GM23338 (cell line): Measurements from ENCODE around the gene CXXC5. TPM values are rescaled to one million over a fixed set of nuclear protein-coding genes. Genes with fewer than 3 reads are reported as not detected.

ENCODE experiments used
- ATAC-seq: fragments of 200-7000 bp; cut with Tn5 transposase; 3 replicates; pipeline ENCODE4 v1.9.1; 2020
- DNase-seq: peaks from one replicate; pipeline ENCODE4 v3.0.0-alpha.2; 2015; ENCODE audit warnings: low spot score
- H2AFZ ChIP-seq: fragments of 200-600 bp; sonication (generic); 2 replicates; pipeline ENCODE4 v1.8.0; 2016; ENCODE audit warnings: antibody characterized with exemption, mild to moderate bottlenecking, moderate library complexity
- H3F3A ChIP-seq: fragments of 200-600 bp; sonication (generic); replicated peaks from 2 replicates; pipeline ENCODE4 v1.8.0; 2017; ENCODE audit warnings: antibody characterized with exemption, mixed run types, low read depth
- H3K27ac ChIP-seq: fragments of 200-600 bp; sonication (generic); 2 replicates; pipeline ENCODE4 v1.6.1; 2016; ENCODE audit warnings: low read depth
- H3K27me3 ChIP-seq: fragments of 200-600 bp; sonication (generic); 2 replicates; pipeline ENCODE4 v1.8.0; 2016; ENCODE audit warnings: mild to moderate bottlenecking, mixed run types, moderate library complexity; ENCODE audit not compliant: insufficient read depth
- H3K36me3 ChIP-seq: fragments of 200-600 bp; sonication (generic); 2 replicates; pipeline ENCODE4 v1.8.0; 2016; ENCODE audit warnings: mild to moderate bottlenecking; ENCODE audit not compliant: insufficient read depth
- H3K4me1 ChIP-seq: fragments of 200-600 bp; sonication (generic); 2 replicates; pipeline ENCODE4 v1.8.0; 2016; ENCODE audit warnings: mild to moderate bottlenecking, moderate library complexity; ENCODE audit not compliant: insufficient read depth
- H3K4me2 ChIP-seq: fragments of 200-600 bp; sonication (generic); 2 replicates; pipeline ENCODE4 v1.7.1; 2017; ENCODE audit warnings: mixed run types
- H3K4me3 ChIP-seq: fragments of 200-600 bp; sonication (generic); 2 replicates; pipeline ENCODE4 v1.6.1; 2016; ENCODE audit warnings: mixed run types
- H3K79me2 ChIP-seq: fragments of 200-600 bp; sonication (generic); replicated peaks from 2 replicates; pipeline ENCODE4 v1.8.0; 2017; ENCODE audit warnings: mild to moderate bottlenecking; ENCODE audit not compliant: insufficient read depth
- H3K9me2 ChIP-seq: fragments of 200-600 bp; sonication (generic); 2 replicates; pipeline ENCODE4 v1.8.0; 2017; ENCODE audit not compliant: insufficient read depth
- H4K20me1 ChIP-seq: fragments of 200-600 bp; sonication (generic); replicated peaks from 2 replicates; pipeline ENCODE4 v1.8.0; 2017; ENCODE audit warnings: mild to moderate bottlenecking; ENCODE audit not compliant: insufficient read depth
- H3K27ac Mint-ChIP-seq: 2 replicates; pipeline ENCODE4 v1.8.0; 2020; ENCODE audit warnings: inconsistent platforms, mild to moderate bottlenecking, moderate library complexity, mixed read lengths
- H3K27me3 Mint-ChIP-seq: 3 replicates; pipeline ENCODE4 v1.8.0; 2022; ENCODE audit warnings: low read depth, mild to moderate bottlenecking, moderate library complexity, mixed read lengths, inconsistent platforms; ENCODE audit not compliant: insufficient read depth, poor library complexity
- H3K36me3 Mint-ChIP-seq: 3 replicates; pipeline ENCODE4 v1.8.0; 2021; ENCODE audit warnings: low read depth, mild to moderate bottlenecking, inconsistent platforms, moderate library complexity, mixed read lengths
- H3K4me1 Mint-ChIP-seq: 3 replicates; pipeline ENCODE4 v1.8.0; 2020; ENCODE audit warnings: mild to moderate bottlenecking, inconsistent platforms, mixed read lengths
- H3K4me3 Mint-ChIP-seq: 3 replicates; pipeline ENCODE4 v1.8.0; 2021; ENCODE audit warnings: moderate library complexity, mild to moderate bottlenecking, inconsistent platforms, mixed read lengths
- H3K9me3 Mint-ChIP-seq: 3 replicates; pipeline ENCODE4 v1.8.0; 2020; ENCODE audit warnings: moderate library complexity, mild to moderate bottlenecking, inconsistent platforms, mixed read lengths
- CREB1 ChIP-seq: fragments of 250-450 bp; sonication (Bioruptor Pico); IDR thresholded peaks from 2 replicates; pipeline ENCODE4 v1.5.0; 2020; ENCODE audit warnings: low read depth, mild to moderate bottlenecking, moderate library complexity
- CTCF ChIP-seq, 2 experiments: fragments of 200-600 bp in 1 of 2; sonication (generic) in 1 of 2; conservative IDR thresholded peaks; 2 replicates each; pipeline versions ENCODE4 v1.5.1 to v1.6.1; 2016 to 2017; ENCODE audit warnings: antibody characterized with exemption in 2 of 2, low read depth in 2 of 2, mild to moderate bottlenecking in 2 of 2, moderate library complexity in 1 of 2
- ETS1 ChIP-seq: IDR thresholded peaks from 2 replicates; pipeline ENCODE4 v1.6.1; 2016; ENCODE audit warnings: antibody characterized with exemption
- EZH2 ChIP-seq: fragments of 200-600 bp; sonication (generic); IDR thresholded peaks from one replicate; pipeline ENCODE4 v1.8.0; 2017; ENCODE audit warnings: antibody characterized with exemption, mild to moderate bottlenecking, low read depth; ENCODE audit not compliant: unreplicated experiment
- EZH2phosphoT487 ChIP-seq: fragments of 200-600 bp; sonication (generic); IDR thresholded peaks from one replicate; pipeline ENCODE4 v1.8.1; 2018; ENCODE audit warnings: antibody characterized with exemption; ENCODE audit not compliant: unreplicated experiment
- JUNB ChIP-seq: IDR thresholded peaks from one replicate; pipeline ENCODE4 v1.6.1; 2016; ENCODE audit warnings: antibody characterized with exemption; ENCODE audit not compliant: unreplicated experiment
- NANOG ChIP-seq: IDR thresholded peaks from 2 replicates; pipeline ENCODE4 v1.6.1; 2016; ENCODE audit warnings: antibody characterized with exemption, borderline replicate concordance
- POLR2AphosphoS5 ChIP-seq: IDR thresholded peaks from 2 replicates; pipeline ENCODE4 v1.6.1; 2016; ENCODE audit warnings: antibody characterized with exemption, low read depth
- REST ChIP-seq: IDR thresholded peaks from one replicate; pipeline ENCODE4 v1.6.1; 2018; ENCODE audit warnings: antibody characterized with exemption; ENCODE audit not compliant: unreplicated experiment
- STAT1 ChIP-seq: IDR thresholded peaks from one replicate; pipeline ENCODE4 v1.6.1; 2016; ENCODE audit warnings: antibody characterized with exemption; ENCODE audit not compliant: unreplicated experiment
- ZNF114 ChIP-seq: fragments of 250-450 bp; sonication (Bioruptor Pico); IDR thresholded peaks from 2 replicates; pipeline ENCODE4 v1.5.0; 2020; ENCODE audit warnings: mild to moderate bottlenecking, moderate library complexity
- ZNF331 ChIP-seq: fragments of 250-450 bp; sonication (Bioruptor Pico); IDR thresholded peaks from 2 replicates; pipeline ENCODE4 v1.5.0; 2020; ENCODE audit warnings: low read depth, mild to moderate bottlenecking, moderate library complexity
- ZNF462 ChIP-seq: fragments of 250-450 bp; sonication (Bioruptor Pico); IDR thresholded peaks from 2 replicates; pipeline ENCODE4 v1.5.0; 2020; ENCODE audit warnings: mild to moderate bottlenecking, moderate library complexity
- polyA plus RNA-seq: library from polyadenylated mRNA; unstranded; fragments of >200 nt; fragmentation: Nextera tagmentation; extraction: Ambion mirVana; gene quantifications from 2 replicates; pipeline ENCODE4 v1.2.1, GENCODE V29; 2016
- total RNA-seq: library from RNA; depleted of rRNA; stranded (reverse); fragments of >200 nt; shearing (Covaris generic); gene quantifications from 2 replicates; pipeline ENCODE4 v1.2.3, GENCODE V29; 2014

Gene CXXC5
- total and polyA plus RNA-seq, 2 experiments from 2014 or later = 63.3 to 111 TPM

- Histone ChIP-seq H3K4me2 (peak overlapping the region; percentile 57), H3K4me1 (peaks cover 78% of the 10 kb centered on the region), H3K27ac (0 out of 2 replicates have a peak overlapping the region, but pooled peaks have one; percentile 59), H3K27me3 (peaks cover 25% of the 10 kb centered on the region), H3K9me2 (no peaks in the 10 kb centered on the region), H2AFZ (no peak overlapping the region), H3K36me3 (no peaks in the 10 kb centered on the region), H4K20me1 (0 out of 2 replicates have a peak, but pooled peaks cover 3% of the 10 kb centered on the region), H3K79me2 (no peaks in the 10 kb centered on the region; the same call in 1 of the 2 replicates), H3K4me3 (peak overlapping the region; percentile 26; the same call in 1 of the 2 replicates), H3F3A (peaks cover 39% of the 10 kb centered on the region)
- H3K9me3 Mint-ChIP-seq = no peaks in the 10 kb centered on the region
- peaks cover 52% of the 10 kb centered on the region for H3K27me3 Mint-ChIP-seq
- H3K36me3 Mint-ChIP-seq = peaks cover 4% of the 10 kb centered on the region; the same call in 2 of the 3 replicates
- TF ChIP-seq EZH2 (no peak), REST (no peak), STAT1 (no peak), EZH2phosphoT487 (no peak), NANOG (no peak), CREB1 (CRISPR knock-in tag) (no peak), POLR2AphosphoS5 (no peak), CTCF (conservative IDR thresholded peaks at IDR 0.05; ENCODE audit: low read depth in 2 of 2) (no peak), ZNF114 (CRISPR knock-in tag) (no peak), ETS1 (no peak), ZNF462 (CRISPR knock-in tag) (no peak), ZNF331 (CRISPR knock-in tag) (no peak), JUNB (no peak)
- no peak overlapping the region for H3K27ac Mint-ChIP-seq
- ATAC-seq (peak; percentile 2; the same call in 2 of the 3 replicates), DNase-seq (peak; percentile 53)
- H3K4me3 Mint-ChIP-seq = no peak overlapping the region
- H3K4me1 Mint-ChIP-seq = peaks cover 86% of the 10 kb centered on the region
These were observed 7.6 kb upstream of the CXXC5 start for GRCh38 chr5:139640421-139641115.
